Endodermal cell (in vitro differentiated cells): Measurements from ENCODE around the gene CDHR3. TPM values are rescaled to one million over a fixed set of nuclear protein-coding genes. Genes with fewer than 3 reads are reported as not detected.

Experiments
- DNase-seq: peaks from one replicate; pipeline ENCODE4 v3.0.0-alpha.2; 2017
- H3K27ac ChIP-seq: 2 replicates; pipeline ENCODE4 v1.5.1; 2013; ENCODE audit warnings: mild to moderate bottlenecking, low read depth, low read length, moderate library complexity
- H3K27me3 ChIP-seq: 2 replicates; pipeline ENCODE4 v1.6.1; 2013; ENCODE audit warnings: mild to moderate bottlenecking, low read length, moderate library complexity; ENCODE audit not compliant: insufficient read depth, control insufficient read depth, poor library complexity, severe bottlenecking
- H3K36me3 ChIP-seq: 2 replicates; pipeline ENCODE4 v1.7.0; 2013; ENCODE audit warnings: mild to moderate bottlenecking, low read length, moderate library complexity; ENCODE audit not compliant: control insufficient read depth, insufficient read depth
- H3K4me1 ChIP-seq: one replicate; pipeline ENCODE4 v1.7.0; 2013; ENCODE audit warnings: low read length; ENCODE audit not compliant: control insufficient read depth, insufficient read depth
- H3K4me3 ChIP-seq: 2 replicates; pipeline ENCODE4 v1.5.1; 2013; ENCODE audit warnings: mild to moderate bottlenecking, low read length, moderate library complexity
- H3K9ac ChIP-seq: 2 replicates; pipeline ENCODE4 v1.6.1; 2013; ENCODE audit warnings: mild to moderate bottlenecking, low read length, moderate library complexity; ENCODE audit not compliant: poor library complexity, severe bottlenecking; ENCODE audit errors: extremely low read depth
- H3K9me3 ChIP-seq: 2 replicates; pipeline ENCODE4 v1.6.1; 2013; ENCODE audit warnings: mild to moderate bottlenecking, low read length, moderate library complexity; ENCODE audit not compliant: control insufficient read depth
- H3K27ac Mint-ChIP-seq: 2 replicates; pipeline ENCODE4 v1.8.0; 2020; ENCODE audit warnings: mixed read lengths
- H3K27me3 Mint-ChIP-seq: 2 replicates; pipeline ENCODE4 v1.8.0; 2021; ENCODE audit warnings: mild to moderate bottlenecking, mixed read lengths; ENCODE audit not compliant: insufficient read depth
- H3K36me3 Mint-ChIP-seq: 2 replicates; pipeline ENCODE4 v1.8.0; 2020; ENCODE audit warnings: low read depth, mixed read lengths
- H3K4me1 Mint-ChIP-seq: 2 replicates; pipeline ENCODE4 v1.8.0; 2020; ENCODE audit warnings: mixed read lengths
- H3K4me3 Mint-ChIP-seq: 2 replicates; pipeline ENCODE4 v1.8.0; 2020; ENCODE audit warnings: mild to moderate bottlenecking, moderate library complexity, mixed read lengths
- H3K9me3 Mint-ChIP-seq: 2 replicates; pipeline ENCODE4 v1.8.0; 2020; ENCODE audit warnings: mild to moderate bottlenecking, mixed read lengths
- CTCF ChIP-seq: fragments of 200-600 bp; sonication (generic); conservative IDR thresholded peaks from 2 replicates; pipeline ENCODE4 v1.5.0; 2021; ENCODE audit warnings: antibody characterized with exemption, mild to moderate bottlenecking
- WGBS, 2 experiments: methylation state at CpG; one replicate each; pipeline versions ENCODE4 v1.1.5 to v1.1.7; 2013; ENCODE audit warnings: missing lambda C conversion rate in 2 of 2, mixed read lengths in 1 of 2; ENCODE audit not compliant: insufficient coverage in 1 of 2, insufficient read length in 1 of 2; 5-methylcytosine and 5-hydroxymethylcytosine counted together
- total RNA-seq, 2 donors: library from RNA; stranded (reverse); fragmentation: NEBNext Ultra II Directional in 1 of 2; extraction: Animal tissue kit (Norgen Biotek cat#: 25700) in 1 of 2; gene quantifications; 2 replicates in 1 of 2; 3 replicates in 1 of 2; pipeline ENCODE4 v1.2.1, GENCODE V29; 2021

The CDHR3 gene
- total RNA-seq, 2 donors from 2014 or later, result 7.5 to 16.1 TPM

GRCh38 chr7:106012184-106012583, 49.1 kb downstream of the CDHR3 start:
- WGBS, 2 experiments, result 86 to 88% methylated on average over 5 of the region's 5 CpGs
- Histone ChIP-seq H3K36me3 (no peaks in the 10 kb centered on the region), H3K9ac (no peak overlapping the region), H3K4me3 (no peak overlapping the region), H3K4me1 (no peaks in the 10 kb centered on the region), H3K27ac (no peak overlapping the region), H3K9me3 (peaks cover 12% of the 10 kb centered on the region), H3K27me3 (peaks cover 13% of the 10 kb centered on the region)
- Mint-ChIP-seq H3K27ac (no peak overlapping the region), H3K4me3 (no peak overlapping the region), H3K27me3 (peaks cover 30% of the 10 kb centered on the region), H3K9me3 (peaks cover 16% of the 10 kb centered on the region), H3K4me1 (peaks cover 20% of the 10 kb centered on the region), H3K36me3 (peaks cover 10% of the 10 kb centered on the region)
- no peak for TF ChIP-seq CTCF
- DNase-seq, result no peak

- Mint-ChIP-seq H3K4me3 (no peak overlapping the region), H3K9me3 (peaks cover 8% of the 10 kb centered on the region), H3K4me1 (peaks cover 20% of the 10 kb centered on the region), H3K36me3 (peaks cover 3% of the 10 kb centered on the region), H3K27me3 (peaks cover 30% of the 10 kb centered on the region), H3K27ac (no peak overlapping the region)
- WGBS, 2 experiments, result 90 to 94% methylated on average over 5 to 8 of the region's 8 CpGs
- no peak overlapping the region for H3K27ac ChIP-seq
- peaks cover 9% of the 10 kb centered on the region for H3K9me3 ChIP-seq
- H3K27me3 ChIP-seq, result peaks cover 13% of the 10 kb centered on the region
- H3K9ac ChIP-seq, result no peak overlapping the region
- no peak for DNase-seq
- H3K36me3 ChIP-seq, result no peaks in the 10 kb centered on the region
- H3K4me3 ChIP-seq, result no peak overlapping the region
- no peaks in the 10 kb centered on the region for H3K4me1 ChIP-seq
- TF ChIP-seq CTCF, result no peak
Measured at GRCh38 chr7:106012935-106013439, 49.9 kb downstream of the CDHR3 start.

GRCh38 chr7:106015381-106016218, 52.5 kb downstream of the CDHR3 start:
- Mint-ChIP-seq H3K27me3 (peaks cover 16% of the 10 kb centered on the region), H3K27ac (no peak overlapping the region), H3K4me1 (peaks cover 14% of the 10 kb centered on the region), H3K9me3 (no peaks in the 10 kb centered on the region), H3K4me3 (no peak overlapping the region), H3K36me3 (no peaks in the 10 kb centered on the region)
- no peak for DNase-seq
- no peaks in the 10 kb centered on the region for H3K36me3 ChIP-seq
- no peak overlapping the region for H3K27ac ChIP-seq
- H3K4me1 ChIP-seq, result no peaks in the 10 kb centered on the region
- peaks cover 13% of the 10 kb centered on the region for H3K27me3 ChIP-seq
- no peak overlapping the region for H3K9ac ChIP-seq
- H3K4me3 ChIP-seq, result no peak overlapping the region
- H3K9me3 ChIP-seq, result no peaks in the 10 kb centered on the region
- WGBS, 2 experiments, result 87 to 90% methylated on average over 11 of the region's 11 CpGs
- no peak for TF ChIP-seq CTCF
